Glutamatergic neuron (in vitro differentiated cells): Measurements from ENCODE around the gene MLF2. TPM values are rescaled to one million over a fixed set of nuclear protein-coding genes. Genes with fewer than 3 reads are reported as not detected.

Experiments
- DNase-seq: peaks from one replicate; pipeline ENCODE4 v3.0.0; 2022
- H3K27ac Mint-ChIP-seq: one replicate; pipeline ENCODE4 v1.8.0; 2020; ENCODE audit warnings: mild to moderate bottlenecking, mixed read lengths, inconsistent platforms; ENCODE audit not compliant: unreplicated experiment
- H3K27me3 Mint-ChIP-seq: one replicate; pipeline ENCODE4 v1.8.0; 2020; ENCODE audit warnings: mild to moderate bottlenecking, moderate library complexity, mixed read lengths, inconsistent platforms; ENCODE audit not compliant: unreplicated experiment
- H3K36me3 Mint-ChIP-seq: one replicate; pipeline ENCODE4 v1.8.0; 2020; ENCODE audit warnings: mild to moderate bottlenecking, mixed read lengths, inconsistent platforms; ENCODE audit not compliant: unreplicated experiment
- H3K4me1 Mint-ChIP-seq: one replicate; pipeline ENCODE4 v1.8.0; 2020; ENCODE audit warnings: mild to moderate bottlenecking, low read depth, mixed read lengths, inconsistent platforms; ENCODE audit not compliant: unreplicated experiment
- H3K4me3 Mint-ChIP-seq: one replicate; pipeline ENCODE4 v1.8.0; 2020; ENCODE audit warnings: mild to moderate bottlenecking, mixed read lengths, inconsistent platforms; ENCODE audit not compliant: unreplicated experiment
- H3K9me3 Mint-ChIP-seq: one replicate; pipeline ENCODE4 v1.8.0; 2020; ENCODE audit warnings: mild to moderate bottlenecking, moderate library complexity, mixed read lengths, inconsistent platforms; ENCODE audit not compliant: unreplicated experiment
- CTCF ChIP-seq: fragments of 200-600 bp; sonication (generic); IDR thresholded peaks from one replicate; pipeline ENCODE4 v1.5.0; 2021; ENCODE audit not compliant: partially characterized antibody, unreplicated experiment
- total RNA-seq: library from RNA; stranded (reverse); fragmentation: NEBNext Ultra II Directional; extraction: Animal tissue kit (Norgen Biotek cat#: 25700); gene quantifications from one replicate; pipeline ENCODE4 v1.2.1, GENCODE V29; 2021; ENCODE audit not compliant: unreplicated experiment

The MLF2 gene
- total RNA-seq, 1 donor from 2014 or later, result 228 TPM

- H3K27ac Mint-ChIP-seq, result peak overlapping the region; percentile 81
These were observed 597 bp downstream of the MLF2 start for GRCh38 chr12:6752167-6752920.

GRCh38 chr12:6751767-6752166, 1.2 kb downstream of the MLF2 start:
- Mint-ChIP-seq H3K9me3 (peaks cover 8% of the 10 kb centered on the region), H3K4me1 (peaks cover 13% of the 10 kb centered on the region), H3K27me3 (peaks cover 8% of the 10 kb centered on the region), H3K4me3 (peak overlapping the region; percentile 95), H3K27ac (peak overlapping the region; percentile 81), H3K36me3 (peaks cover 14% of the 10 kb centered on the region)
- no peak for TF ChIP-seq CTCF
- no peak for DNase-seq

More at GRCh38 chr12:6752167-6752920, 597 bp downstream of the MLF2 start:
- peak; percentile 54 for DNase-seq
- peaks cover 8% of the 10 kb centered on the region for H3K9me3 Mint-ChIP-seq
- peak; percentile 38 for TF ChIP-seq CTCF
- peaks cover 16% of the 10 kb centered on the region for H3K4me1 Mint-ChIP-seq
- H3K27me3 Mint-ChIP-seq, result peaks cover 8% of the 10 kb centered on the region
- H3K4me3 Mint-ChIP-seq, result peak overlapping the region; percentile 95
- H3K36me3 Mint-ChIP-seq, result peaks cover 14% of the 10 kb centered on the region

GRCh38 chr12:6750506-6750905, 2.4 kb downstream of the MLF2 start:
- H3K9me3 Mint-ChIP-seq, result peaks cover 8% of the 10 kb centered on the region
- H3K4me3 Mint-ChIP-seq, result no peak overlapping the region
- no peak for TF ChIP-seq CTCF
- no peak for DNase-seq
- peaks cover 13% of the 10 kb centered on the region for H3K4me1 Mint-ChIP-seq
- H3K27me3 Mint-ChIP-seq, result peaks cover 10% of the 10 kb centered on the region
- H3K36me3 Mint-ChIP-seq, result peaks cover 14% of the 10 kb centered on the region
- H3K27ac Mint-ChIP-seq, result no peak overlapping the region

- DNase-seq, result no peak
- H3K27me3 Mint-ChIP-seq, result peaks cover 11% of the 10 kb centered on the region
- peaks cover 8% of the 10 kb centered on the region for H3K9me3 Mint-ChIP-seq
- peaks cover 5% of the 10 kb centered on the region for H3K4me1 Mint-ChIP-seq
- peaks cover 14% of the 10 kb centered on the region for H3K36me3 Mint-ChIP-seq
- H3K4me3 Mint-ChIP-seq, result no peak overlapping the region
- no peak for TF ChIP-seq CTCF
- no peak overlapping the region for H3K27ac Mint-ChIP-seq
These were observed 4.2 kb downstream of the MLF2 start for GRCh38 chr12:6748761-6749160.

GRCh38 chr12:6747216-6747615, 5.7 kb downstream of the MLF2 start:
- Mint-ChIP-seq H3K9me3 (peaks cover 3% of the 10 kb centered on the region), H3K4me1 (peaks cover 4% of the 10 kb centered on the region), H3K27ac (peak overlapping the region; percentile 43), H3K4me3 (no peak overlapping the region), H3K36me3 (peaks cover 14% of the 10 kb centered on the region), H3K27me3 (peaks cover 8% of the 10 kb centered on the region)
- no peak for TF ChIP-seq CTCF
- no peak for DNase-seq
